HG03460 (cell line): ENCODE measurements around the gene FFAR3.
"Not testable (repeated sequence)": the region's sequence is repeated elsewhere in the genome, so short reads cannot be mapped to it uniquely, and the experiment has no call there.

ENCODE experiments used
- ATAC-seq: cut with Tn5 transposase; IDR thresholded peaks from one replicate; pipeline ENCODE4 v1.9.1; 2021; ENCODE audit not compliant: unreplicated experiment

Gene FFAR3

DNA sequence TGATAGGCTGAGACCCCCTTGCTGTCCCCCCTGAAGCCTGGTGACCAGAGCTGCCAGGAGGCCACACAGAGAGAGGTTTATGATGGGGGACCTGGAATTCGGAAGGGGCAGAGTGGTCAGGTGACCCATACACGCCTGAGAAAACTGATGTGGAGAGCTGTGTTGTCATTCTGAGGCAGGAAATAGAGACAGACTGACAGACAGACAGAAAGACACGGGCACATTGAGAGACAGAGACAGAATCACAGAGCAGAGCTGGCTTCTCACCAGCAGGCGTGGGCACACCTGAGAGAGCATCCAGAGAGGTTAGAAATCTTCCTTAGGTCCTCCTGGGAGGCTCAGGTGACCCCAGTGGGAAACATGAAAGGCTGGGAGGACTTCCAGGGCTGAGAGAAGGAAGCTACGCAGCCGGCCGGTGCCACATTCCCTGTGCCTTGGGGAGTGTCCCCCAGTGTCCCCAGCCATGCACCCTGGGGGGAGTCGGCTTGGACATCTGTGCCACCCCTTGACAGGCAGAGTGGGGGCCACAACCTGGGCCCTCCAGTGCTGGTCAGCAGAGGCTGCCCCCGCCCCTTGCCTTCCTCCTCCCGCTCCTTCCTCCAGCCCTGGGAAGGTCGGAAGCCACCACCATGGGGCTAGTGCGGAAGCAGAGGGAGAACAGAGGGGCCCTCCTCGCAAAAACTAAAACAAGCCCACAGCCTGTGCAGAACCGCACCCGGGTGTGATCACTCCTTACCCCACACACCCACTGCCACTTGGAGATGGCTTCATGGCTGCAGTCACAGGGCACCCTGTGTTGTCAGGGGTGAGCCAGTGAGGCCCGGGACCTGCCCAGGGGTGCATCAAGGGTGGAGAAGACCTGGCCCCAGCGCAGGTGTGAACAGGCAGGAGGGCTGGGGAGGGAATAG, 8.4 kb upstream of the FFAR3 start:
- no peak for ATAC-seq

DNA sequence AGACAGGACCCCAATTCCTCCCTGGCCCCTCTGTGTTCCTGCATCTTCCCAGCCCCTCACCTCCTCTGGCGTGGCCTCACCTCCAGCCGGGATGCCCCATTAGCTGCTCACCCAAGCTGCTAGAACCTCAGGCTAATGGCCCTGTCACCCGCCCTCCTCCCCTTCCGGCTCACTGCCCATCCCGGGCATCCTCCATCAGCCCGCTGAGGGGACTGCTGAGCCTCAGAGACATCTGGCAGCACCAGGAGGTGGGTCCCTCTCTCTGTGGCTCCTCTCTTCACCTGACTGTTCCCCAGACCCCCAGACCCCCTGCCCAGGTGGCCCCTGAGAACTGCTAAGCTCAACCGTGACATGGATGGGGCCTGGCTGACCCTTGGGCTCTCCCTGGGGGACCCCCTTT, 7.7 kb upstream of the FFAR3 start:
- ATAC-seq, result no peak

DNA sequence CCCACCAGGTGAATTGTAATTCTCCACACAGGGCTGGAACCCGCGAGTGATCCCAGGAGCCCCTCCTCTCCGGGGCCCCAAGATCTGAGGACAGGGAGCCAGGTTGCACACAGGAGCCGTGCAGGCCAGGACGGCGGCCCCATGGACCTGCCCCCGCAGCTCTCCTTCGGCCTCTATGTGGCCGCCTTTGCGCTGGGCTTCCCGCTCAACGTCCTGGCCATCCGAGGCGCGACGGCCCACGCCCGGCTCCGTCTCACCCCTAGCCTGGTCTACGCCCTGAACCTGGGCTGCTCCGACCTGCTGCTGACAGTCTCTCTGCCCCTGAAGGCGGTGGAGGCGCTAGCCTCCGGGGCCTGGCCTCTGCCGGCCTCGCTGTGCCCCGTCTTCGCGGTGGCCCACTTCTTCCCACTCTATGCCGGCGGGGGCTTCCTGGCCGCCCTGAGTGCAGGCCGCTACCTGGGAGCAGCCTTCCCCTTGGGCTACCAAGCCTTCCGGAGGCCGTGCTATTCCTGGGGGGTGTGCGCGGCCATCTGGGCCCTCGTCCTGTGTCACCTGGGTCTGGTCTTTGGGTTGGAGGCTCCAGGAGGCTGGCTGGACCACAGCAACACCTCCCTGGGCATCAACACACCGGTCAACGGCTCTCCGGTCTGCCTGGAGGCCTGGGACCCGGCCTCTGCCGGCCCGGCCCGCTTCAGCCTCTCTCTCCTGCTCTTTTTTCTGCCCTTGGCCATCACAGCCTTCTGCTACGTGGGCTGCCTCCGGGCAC, 6.7 kb upstream of the FFAR3 start:
- no peak for ATAC-seq

DNA sequence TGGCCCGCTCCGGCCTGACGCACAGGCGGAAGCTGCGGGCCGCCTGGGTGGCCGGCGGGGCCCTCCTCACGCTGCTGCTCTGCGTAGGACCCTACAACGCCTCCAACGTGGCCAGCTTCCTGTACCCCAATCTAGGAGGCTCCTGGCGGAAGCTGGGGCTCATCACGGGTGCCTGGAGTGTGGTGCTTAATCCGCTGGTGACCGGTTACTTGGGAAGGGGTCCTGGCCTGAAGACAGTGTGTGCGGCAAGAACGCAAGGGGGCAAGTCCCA, 6.1 kb upstream of the FFAR3 start:
- no peak for ATAC-seq

DNA sequence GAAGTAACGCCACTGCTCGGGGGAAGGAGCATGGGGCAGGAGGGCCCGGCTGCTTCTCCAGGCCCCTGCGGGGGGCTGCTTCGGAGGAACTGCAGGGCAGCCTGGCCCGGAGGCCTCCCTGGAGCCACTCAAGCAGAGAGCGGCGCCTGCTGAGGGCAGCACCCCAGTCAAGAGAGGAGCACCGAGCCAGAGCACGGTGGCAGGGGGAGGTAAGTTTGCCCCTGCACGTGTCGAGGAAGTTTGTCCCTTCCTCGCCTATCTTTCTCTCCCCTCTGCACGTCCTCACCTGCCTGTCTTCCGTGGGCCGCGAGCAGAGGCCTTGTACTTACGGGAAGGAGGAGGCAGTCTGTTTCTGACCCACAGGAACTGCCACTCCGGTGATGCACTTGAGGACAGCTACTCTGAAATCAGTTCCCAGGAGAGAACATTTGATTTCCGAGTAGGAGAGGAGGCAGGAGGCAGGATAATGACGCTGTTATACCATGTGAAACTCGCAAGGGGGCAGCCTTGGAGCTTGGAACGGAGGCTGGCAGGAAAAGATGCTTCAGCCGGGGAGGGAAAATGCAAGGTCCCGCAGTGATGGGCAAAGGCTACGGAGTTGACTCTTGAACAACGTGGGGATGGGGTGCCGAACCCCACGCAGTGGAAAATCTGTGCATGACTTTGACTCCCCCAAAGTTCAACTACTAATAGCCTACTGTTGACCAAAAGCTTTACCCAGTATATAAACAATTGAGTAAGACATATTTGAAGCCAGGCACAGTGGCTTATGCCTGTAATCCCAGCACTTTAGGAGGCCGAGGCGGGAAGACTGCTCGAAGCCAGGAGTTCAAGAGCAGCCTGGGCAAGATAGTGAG, 5.6 kb upstream of the FFAR3 start:
- no peak for ATAC-seq

DNA sequence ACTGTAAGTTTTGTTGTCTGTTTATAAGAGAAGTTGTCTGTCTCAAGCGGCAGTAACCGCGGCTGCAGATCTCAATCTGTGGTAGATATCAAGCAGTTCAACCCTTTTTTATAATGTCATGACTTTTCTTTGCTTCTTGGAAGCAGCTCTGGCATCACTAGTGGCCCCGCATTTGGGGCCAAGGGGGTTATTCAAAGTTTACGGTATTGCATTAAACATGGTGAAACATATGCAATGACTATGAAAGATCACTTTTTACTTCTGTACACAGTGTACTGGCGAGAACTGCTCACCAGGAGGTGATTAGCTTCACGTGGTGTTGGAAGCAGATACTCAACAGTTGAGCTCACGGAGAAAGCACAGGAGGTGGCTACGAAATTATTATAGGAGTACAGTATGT, 4.6 kb upstream of the FFAR3 start:
- ATAC-seq, result no peak

DNA sequence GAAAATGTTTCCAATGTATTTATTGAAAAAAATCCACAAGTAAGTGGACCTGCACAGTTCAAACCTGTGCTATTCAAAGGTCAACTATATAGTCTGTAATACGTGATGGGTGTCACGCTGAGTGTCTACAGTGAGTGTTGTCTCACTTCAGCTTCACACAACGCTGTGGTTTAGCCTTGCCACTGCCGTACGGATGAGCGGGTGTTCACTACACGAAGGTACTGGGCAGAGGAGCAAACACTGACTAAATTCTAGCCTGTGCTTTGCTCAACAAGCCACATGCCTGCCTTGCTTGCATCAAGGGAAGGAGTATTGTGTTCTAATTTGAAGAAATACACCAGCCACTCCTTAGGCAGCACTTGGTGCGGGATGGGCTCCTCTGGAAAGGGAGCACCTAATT, 3.4 kb upstream of the FFAR3 start:
- no peak for ATAC-seq

DNA sequence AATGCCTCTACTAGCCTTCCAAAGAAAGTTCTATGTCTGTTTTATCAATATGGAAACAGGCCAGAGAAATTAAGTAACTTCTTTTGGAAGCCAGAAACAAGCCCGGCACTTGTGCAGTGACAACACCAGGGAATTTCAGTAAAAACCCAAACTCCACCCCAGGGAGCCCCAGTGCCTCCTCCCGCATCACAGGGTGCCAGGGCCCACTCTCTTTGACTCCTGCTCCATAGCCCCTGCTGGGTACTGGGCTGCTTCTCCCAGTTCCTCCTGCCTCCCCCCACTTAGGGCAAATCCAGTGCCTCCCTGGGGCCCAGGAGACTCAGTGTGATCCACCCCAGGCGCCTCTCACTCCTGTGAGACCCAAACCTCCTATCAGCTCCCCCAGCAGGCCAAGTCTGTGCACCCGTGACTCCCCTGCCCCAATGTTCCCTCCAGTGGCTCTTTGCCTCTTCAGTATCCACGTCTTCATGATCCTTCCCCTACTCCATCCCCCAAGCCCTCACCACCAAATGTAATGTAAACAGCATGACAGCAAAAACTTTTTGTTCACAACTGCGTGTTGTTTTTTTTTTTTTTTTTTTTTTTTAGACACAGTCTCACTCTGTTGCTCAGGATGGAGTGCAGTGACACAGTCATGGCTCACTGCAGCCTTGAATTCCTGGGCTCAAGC, 2.3 kb upstream of the FFAR3 start:
- no peak for ATAC-seq

DNA sequence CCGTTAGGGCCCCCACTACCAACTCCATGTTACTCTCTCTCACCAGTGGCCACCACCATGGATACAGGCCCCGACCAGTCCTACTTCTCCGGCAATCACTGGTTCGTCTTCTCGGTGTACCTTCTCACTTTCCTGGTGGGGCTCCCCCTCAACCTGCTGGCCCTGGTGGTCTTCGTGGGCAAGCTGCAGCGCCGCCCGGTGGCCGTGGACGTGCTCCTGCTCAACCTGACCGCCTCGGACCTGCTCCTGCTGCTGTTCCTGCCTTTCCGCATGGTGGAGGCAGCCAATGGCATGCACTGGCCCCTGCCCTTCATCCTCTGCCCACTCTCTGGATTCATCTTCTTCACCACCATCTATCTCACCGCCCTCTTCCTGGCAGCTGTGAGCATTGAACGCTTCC, 574 bp downstream of the FFAR3 start:
- ATAC-seq, result not testable (repeated sequence)

DNA sequence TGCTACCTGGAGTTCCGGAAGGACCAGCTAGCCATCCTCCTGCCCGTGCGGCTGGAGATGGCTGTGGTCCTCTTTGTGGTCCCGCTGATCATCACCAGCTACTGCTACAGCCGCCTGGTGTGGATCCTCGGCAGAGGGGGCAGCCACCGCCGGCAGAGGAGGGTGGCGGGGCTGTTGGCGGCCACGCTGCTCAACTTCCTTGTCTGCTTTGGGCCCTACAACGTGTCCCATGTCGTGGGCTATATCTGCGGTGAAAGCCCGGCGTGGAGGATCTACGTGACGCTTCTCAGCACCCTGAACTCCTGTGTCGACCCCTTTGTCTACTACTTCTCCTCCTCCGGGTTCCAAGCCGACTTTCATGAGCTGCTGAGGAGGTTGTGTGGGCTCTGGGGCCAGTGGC, 1.1 kb downstream of the FFAR3 start:
- ATAC-seq, result not testable (repeated sequence)

DNA sequence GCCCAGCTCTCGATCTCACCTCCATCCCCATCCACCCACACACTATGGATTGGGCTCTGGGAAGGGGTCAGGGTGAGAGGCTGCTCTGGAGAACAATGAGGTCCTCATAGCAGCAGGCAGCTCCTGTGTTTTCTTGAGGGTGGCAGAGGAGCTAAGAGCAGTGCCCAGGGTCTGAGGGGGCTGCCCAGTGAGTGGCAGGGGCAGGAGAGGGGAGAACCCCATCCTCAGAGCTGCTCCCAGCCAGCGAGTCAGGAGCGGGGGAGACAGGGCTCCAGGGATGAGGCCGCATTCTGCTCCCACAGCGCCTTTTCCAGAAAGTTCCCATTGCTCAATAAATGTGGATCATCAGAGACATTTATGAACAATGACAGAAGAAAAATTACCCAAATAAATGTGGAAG, 1.8 kb downstream of the FFAR3 start:
- ATAC-seq, result not testable (repeated sequence)

DNA sequence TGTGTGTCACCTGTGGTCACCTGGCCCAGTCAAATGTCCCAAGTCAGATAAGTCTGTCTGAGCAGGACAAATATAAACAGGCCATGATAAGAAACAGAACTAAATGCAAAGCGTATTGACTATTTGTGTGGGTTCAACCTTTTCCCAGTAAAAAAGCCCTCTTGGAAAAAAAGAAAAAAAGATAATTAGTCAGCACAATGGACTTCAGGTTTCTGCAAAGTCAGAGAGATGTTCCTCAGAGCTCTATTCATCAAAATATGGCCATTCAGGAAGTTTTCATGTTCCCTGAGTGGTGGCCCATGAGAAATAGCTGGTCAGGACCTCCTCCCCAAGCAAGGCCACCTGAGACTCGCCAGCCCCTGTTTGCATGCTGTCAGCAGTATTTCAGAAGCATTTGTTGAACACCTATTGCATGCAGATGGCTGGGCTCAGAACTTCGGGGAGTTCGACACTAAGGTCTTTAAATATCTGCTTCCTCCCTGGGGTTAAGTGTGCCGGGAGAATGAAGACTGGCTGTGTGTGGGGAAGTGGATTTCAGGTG, 2.7 kb downstream of the FFAR3 start:
- no peak for ATAC-seq

DNA sequence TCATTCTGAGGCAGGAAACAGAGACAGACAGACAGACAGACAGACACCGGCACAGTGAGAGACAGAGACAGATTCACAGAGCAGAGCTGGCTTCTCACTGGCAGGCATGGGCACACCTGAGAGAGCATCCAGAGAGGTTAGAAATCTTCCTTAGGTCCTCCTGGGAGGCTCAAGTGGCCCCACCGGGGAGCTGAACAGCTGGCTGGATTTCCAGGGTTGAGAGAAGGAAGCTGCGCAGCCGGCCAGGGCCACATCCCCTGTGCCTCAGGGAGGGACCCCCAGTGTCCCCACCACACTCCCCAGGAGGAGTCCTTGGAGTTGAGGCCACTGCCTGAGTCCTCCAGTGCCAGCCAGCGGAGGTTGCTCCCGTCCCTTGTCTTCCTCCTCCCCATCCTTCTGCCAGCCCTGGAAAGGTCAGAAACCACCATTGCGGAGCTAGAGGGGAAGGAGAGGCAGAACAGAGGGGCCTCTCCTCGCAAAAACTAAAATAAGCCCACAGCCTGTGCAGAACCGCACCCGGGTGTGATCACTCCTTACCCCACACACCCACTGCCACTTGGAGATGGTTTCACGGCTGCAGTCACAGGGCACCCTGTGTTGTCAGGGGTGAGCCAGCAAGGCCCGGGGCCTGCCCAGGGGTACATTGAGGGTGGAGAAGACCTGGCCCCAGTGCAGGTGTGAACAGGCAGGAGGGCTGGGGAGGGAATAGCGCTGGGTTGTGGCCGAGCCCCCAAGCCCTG, 4.2 kb downstream of the FFAR3 start:
- ATAC-seq, result no peak

DNA sequence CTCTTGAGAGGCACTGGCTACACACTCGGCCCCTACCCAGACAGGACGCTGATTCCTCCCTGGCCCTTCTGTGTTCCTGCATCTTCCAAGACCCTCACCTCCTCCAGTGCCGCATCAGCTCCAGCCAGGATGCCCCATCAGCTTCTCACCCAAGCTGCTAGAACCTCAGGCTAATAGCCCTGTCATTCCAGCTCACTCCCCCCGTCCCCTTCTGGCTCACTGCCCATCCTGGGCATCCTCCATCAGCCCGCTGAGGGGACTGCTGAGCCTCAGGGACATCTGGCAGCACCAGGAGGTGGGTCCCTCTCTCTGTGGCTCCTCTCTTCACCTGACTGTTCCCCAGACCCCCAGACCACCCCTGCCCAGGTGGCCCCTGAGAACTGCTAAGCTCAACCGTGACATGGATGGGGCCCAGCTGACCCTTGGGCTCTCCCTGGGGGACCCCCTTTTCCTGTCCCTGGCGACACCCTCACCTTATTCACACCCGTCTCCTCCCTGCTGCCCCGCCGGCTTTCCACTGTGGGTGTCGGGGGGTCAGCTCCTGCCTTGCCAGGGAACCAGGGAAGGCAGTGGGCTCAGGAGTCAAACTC, 4.8 kb downstream of the FFAR3 start:
- ATAC-seq, result no peak

DNA sequence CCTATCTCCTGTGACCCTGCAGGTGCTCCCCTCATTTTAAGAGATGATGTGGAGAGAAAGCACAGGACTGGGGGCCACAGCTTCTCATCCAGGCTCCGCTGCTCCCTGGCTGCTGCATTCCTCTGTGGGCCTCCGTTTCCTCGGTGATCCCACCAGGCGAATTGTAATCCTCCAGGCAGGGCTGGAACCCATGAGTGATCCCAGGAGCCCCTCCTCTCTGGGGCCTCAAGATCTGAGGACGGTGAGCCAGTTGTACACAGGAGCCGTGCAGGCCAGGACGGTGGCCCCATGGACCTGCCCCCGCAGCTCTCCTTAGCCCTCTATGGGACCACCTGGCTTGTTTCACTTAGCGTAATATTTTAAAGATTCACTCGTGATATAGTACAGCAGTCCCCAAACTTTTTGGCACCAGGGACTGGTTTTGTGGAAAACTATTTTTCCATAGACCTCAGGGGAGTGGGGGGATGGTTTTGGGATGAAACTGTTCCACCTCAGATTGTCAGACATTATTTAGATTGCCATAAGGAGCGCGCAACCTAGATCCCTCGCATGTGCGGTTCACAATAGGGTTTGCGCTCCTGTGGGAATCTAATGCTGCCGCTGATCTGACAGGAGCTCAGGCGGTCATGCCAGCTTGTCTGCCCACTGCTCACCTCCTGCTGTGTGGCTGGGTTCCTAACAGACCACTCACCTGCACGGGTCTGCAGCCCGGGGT, 5.6 kb downstream of the FFAR3 start:
- no peak for ATAC-seq

DNA sequence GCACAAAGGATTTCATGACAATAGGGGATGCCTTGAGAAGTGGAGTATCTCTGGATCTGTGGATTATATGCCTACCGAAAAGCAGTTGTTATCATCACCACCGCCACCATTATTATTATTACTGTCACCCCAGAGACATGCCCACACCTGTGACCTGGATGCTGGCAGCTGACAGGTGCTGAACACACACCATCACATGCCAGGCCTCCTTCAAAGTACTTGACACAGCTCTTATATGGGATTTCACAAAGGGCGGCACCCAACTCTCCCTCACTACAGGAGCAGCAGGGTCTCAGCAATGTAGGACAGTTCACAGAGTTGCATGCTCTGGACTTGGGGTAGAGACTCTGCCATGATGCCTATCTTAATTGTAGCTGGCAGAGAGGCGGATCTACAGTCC, 7.0 kb downstream of the FFAR3 start:
- ATAC-seq, result no peak

DNA sequence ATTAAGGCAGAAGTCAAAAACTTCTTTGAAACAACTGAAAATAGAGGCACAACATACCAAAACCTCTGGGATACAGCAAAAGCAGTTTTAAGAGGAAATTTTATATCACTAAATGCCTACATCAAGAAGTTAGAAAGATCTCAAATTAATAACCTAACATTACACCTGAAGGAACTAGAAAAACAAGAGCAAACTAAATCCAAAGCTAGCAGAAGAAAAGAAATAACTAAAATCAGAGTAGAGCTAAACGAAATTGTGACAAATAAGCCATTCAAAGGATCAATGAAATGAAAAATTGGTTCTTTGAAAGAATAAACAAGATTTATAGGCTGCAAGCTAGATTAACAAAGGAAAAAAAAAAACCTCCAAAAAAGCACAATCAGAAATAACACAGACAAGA, 10.1 kb downstream of the FFAR3 start:
- ATAC-seq, result no peak

DNA sequence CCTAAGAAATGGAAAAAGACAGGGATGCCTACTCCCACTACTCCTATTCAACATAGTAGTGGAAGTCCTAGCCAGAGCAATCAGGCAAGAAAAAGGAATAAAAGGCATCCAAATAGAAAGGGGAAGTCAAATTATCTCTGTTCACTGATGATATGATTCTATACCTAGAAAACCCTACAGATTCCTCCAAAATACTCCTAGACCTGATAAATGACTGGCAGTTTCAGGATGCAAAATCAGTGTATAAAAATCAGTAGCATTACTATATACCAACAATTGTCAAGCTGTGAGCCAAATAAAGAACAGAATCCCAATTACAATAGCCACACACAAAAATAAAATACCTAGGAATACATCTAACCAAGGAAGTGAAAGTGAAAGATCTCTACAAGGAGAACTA, 11.3 kb downstream of the FFAR3 start:
- no peak for ATAC-seq

DNA sequence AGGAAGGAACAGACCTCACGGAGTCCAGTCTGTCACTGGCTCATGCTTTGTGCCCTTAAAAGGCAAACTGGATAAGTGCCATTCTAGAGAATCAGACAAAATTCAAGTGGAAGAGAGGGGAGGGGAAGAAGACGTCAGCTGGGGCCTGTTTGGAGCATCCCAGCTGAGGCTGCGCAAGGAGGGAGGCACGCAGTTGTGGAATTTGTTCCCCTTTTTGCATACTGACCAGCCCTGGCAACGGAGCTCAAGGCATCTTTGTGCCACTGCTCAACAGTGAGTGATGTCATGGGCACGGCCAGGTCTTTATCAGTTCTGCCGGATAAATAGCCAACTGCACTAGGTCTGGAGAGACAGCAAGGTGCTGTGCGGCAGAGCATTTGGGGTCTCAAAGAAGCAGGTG, 12.5 kb downstream of the FFAR3 start, which contains the start of gene GPR42:
TSS of gene GPR42 (plus strand) at position 347 of the 400 bp plus-strand sequence. CDS start 292 bp downstream, outside the sequence.
- ATAC-seq, result no peak
